ENCODE measurements around the gene DSG2. TPM values are rescaled to one million over a fixed set of nuclear protein-coding genes. Genes with fewer than 3 reads are reported as not detected.
A peak's percentile ranks its signal among the peaks of the same experiment; 100 is the strongest.

The DSG2 gene
- total RNA-seq, 1 experiment from 2014 or later, result 123 TPM

DNA sequence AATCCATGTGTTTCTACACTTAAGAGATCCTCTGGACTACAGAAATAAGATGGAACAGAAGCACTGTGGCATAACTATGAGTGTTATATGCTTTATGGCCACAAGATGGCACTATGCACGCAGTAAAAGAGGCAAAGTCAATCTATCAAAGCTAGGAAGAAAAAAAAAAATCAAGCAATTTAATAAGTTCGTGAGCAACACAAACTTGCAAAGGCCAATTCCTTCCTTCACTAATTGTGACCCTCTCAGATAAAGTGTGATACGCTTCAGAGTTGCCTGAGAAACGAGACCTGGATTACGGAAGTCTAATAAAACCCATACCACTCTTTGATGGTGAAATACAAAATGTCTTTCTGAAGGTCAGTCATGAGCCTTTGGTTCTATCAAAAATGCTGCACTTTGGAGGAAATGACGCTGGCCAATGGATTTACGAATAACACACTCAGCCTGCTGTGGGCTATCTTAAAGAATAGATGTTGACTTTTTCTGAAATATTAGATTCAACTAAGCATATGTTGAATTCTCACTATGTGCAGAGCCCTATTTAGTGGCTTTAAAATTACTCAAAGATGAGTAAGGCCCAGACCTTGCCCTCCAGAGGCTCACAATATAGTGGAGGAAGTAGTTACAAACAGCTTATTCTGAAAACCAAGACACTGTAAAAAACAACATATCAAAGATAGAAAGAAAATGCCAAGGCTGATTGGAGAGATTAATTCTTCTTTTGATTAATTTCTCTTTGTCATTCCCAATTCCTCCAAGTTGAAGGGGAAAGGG lies 58.2 kb downstream of the DSG2 start:
- H3K9ac ChIP-seq (ENCODE audit: low read length), result no peak overlapping the region
- peak overlapping the region; percentile 75 for H2AFZ ChIP-seq (ENCODE audit: low read depth, low read length, poor library complexity, severe bottlenecking)
- peak; percentile 75 for ATAC-seq
- no TSS peak for BruUV-seq (replicated peaks)
- H3K4me1 ChIP-seq (ENCODE audit: control insufficient read depth in 1 of 2, insufficient read depth in 2 of 2, low read length in 2 of 2), result no peaks in the 10 kb centered on the region; a peak in 1 of 4 replicates
- no peaks in the 10 kb centered on the region for H3K9me3 ChIP-seq (ENCODE audit: control insufficient read depth in 1 of 2, insufficient read depth in 1 of 2, low read depth in 1 of 2, low read length in 2 of 2)
- no peak overlapping the region for H3K27ac ChIP-seq (ENCODE audit: low read depth, low read length)
- no peak overlapping the region for H3K4me3 ChIP-seq (replicated peaks in 1 of 2; ENCODE audit: low read depth in 1 of 2, low read length in 2 of 2)
- no peaks in the 10 kb centered on the region for H3K79me2 ChIP-seq (ENCODE audit: insufficient read depth, low read length)
- intact Hi-C loops (cut with micrococcal nuclease), result loop anchor here (1.0 to 10.0 kb wide), 6 partner anchors 131 to 996 kb away; no protein-coding TSS in a partner anchor
- H3K36me3 ChIP-seq (ENCODE audit: control insufficient read depth in 1 of 2, insufficient read depth in 2 of 2, low read length in 2 of 2), result no peaks in the 10 kb centered on the region
- H3K4me2 ChIP-seq (ENCODE audit: low read length), result peak overlapping the region; percentile 19
- no peaks in the 10 kb centered on the region for H3K9me2 ChIP-seq (ENCODE audit: insufficient read depth)
- POLR2A ChIA-PET, result no interaction called here
- RAD21 ChIA-PET (ENCODE audit: low non-redundant PET in 1 of 2, low total read pairs in 2 of 2, uncharacterized antibody in 2 of 2, unreplicated experiment in 2 of 2), result interaction anchor here in 1 of 2 experiments (0.8 kb wide), 1 partner anchor 601 kb away, joined by 3 read pairs; no protein-coding TSS in a partner anchor
- peak; percentile 71 for DNase-seq (ENCODE audit: low read depth, low spot score)
- CTCF ChIA-PET, result interaction anchor here (0.5 to 1.6 kb wide), 14 partner anchors 11 to 601 kb away, joined by 3 to 9 read pairs (median 4); no protein-coding TSS in a partner anchor
- 0 out of 2 replicates have a peak, but pooled peaks have one; percentile 40 for TF ChIP-seq CBX3 (IDR thresholded peaks at IDR 0.05; ENCODE audit: low read depth)
- no peak for TF ChIP-seq TCF7L2 (IDR thresholded peaks at IDR 0.05; ENCODE audit: borderline replicate concordance, extremely low read depth, insufficient read depth, insufficient read length)
- TF ChIP-seq RAD21 (IDR thresholded peaks at IDR 0.05; ENCODE audit: low read depth), result peak; percentile 90
- peak; percentile 68 to 88 (median 86) for TF ChIP-seq CTCF (IDR thresholded peaks at IDR 0.05 in 2 of 3, conservative IDR thresholded peaks at IDR 0.05 in 1 of 3; ENCODE audit: borderline replicate concordance in 1 of 3, insufficient read depth in 1 of 3, low read depth in 2 of 3, low read length in 2 of 3)
- 0 out of 2 replicates have a peak, but pooled peaks have one; percentile 6 for TF ChIP-seq EGR1 (IDR thresholded peaks at IDR 0.05; ENCODE audit: low read depth)
- no peak for TF ChIP-seq CEBPB (IDR thresholded peaks at IDR 0.05; ENCODE audit: low read depth)
- no peaks in the 10 kb centered on the region for H4K20me1 ChIP-seq (ENCODE audit: insufficient read depth)
- no peaks in the 10 kb centered on the region for H3K27me3 ChIP-seq (ENCODE audit: insufficient read depth, low read length)

Measured in HCT116 (cell line).